HCT116 (cell line): ENCODE data around the gene KRT28. TPM values are rescaled to one million over a fixed set of nuclear protein-coding genes. Genes with fewer than 3 reads are reported as not detected.

Source experiments
- ATAC-seq: fragments of 200-7000 bp; cut with Tn5 transposase; 2 replicates; pipeline ENCODE4 v1.9.1; 2020; ENCODE audit warnings: mild to moderate bottlenecking, moderate library complexity
- BruUV-seq: library from RNA; stranded (reverse); fragments of 400-500 nt; replicated peaks from 2 replicates; lab custom pipeline; 2021; lab: Mats Ljungman, UMichigan
- CTCF ChIA-PET: fragments of 300-600 bp; sonication (Branson Sonifier 250); formaldehyde crosslinking; loops from one replicate; lab custom pipeline; 2021; ENCODE audit warnings: antibody characterized with exemption; lab: Charles Lee
- POLR2A ChIA-PET: fragments of 300-600, 350-600 bp; sonication (Branson Sonifier 250); formaldehyde crosslinking; loops from one replicate; lab custom pipeline; 2021; ENCODE audit warnings: antibody characterized with exemption; lab: Charles Lee
- RAD21 ChIA-PET, 2 experiments: fragments of 300-600 bp; sonication (Branson Sonifier 250); formaldehyde crosslinking; loops; one replicate each; lab custom pipeline; 2023; ENCODE audit warnings: low total read pairs in 2 of 2; ENCODE audit not compliant: uncharacterized antibody in 2 of 2, unreplicated experiment in 2 of 2, low non-redundant PET in 1 of 2; lab: Charles Lee
- DNase-seq: peaks from one replicate; pipeline ENCODE4 v3.0.0-alpha.2; 2010; ENCODE audit warnings: low read depth, low spot score
- H2AFZ ChIP-seq: fragments of 200-600 bp; shearing (Covaris generic), sonication (generic); 2 replicates; pipeline ENCODE4 v1.6.1; 2017; ENCODE audit warnings: low read depth, mixed run types, mixed read lengths, antibody characterized with exemption, low read length; ENCODE audit not compliant: poor library complexity, severe bottlenecking
- H3K27ac ChIP-seq: 2 replicates; pipeline ENCODE4 v1.5.1; 2012; ENCODE audit warnings: low read depth, low read length
- H3K27me3 ChIP-seq: fragments of 200-600 bp; sonication (generic); 2 replicates; pipeline ENCODE4 v1.6.1; 2016; ENCODE audit warnings: mixed run types, low read length, mixed read lengths; ENCODE audit not compliant: insufficient read depth
- H3K36me3 ChIP-seq, 2 experiments: fragments of 200-500 bp in 1 of 2; fragments of 200-600 bp in 1 of 2; sonication (Bioruptor generic) in 1 of 2; sonication (generic) in 1 of 2; 2 replicates each; pipeline versions ENCODE4 v1.5.1 to v1.6.1; 2014 to 2016; ENCODE audit warnings: low read length in 2 of 2, inconsistent platforms in 1 of 2, mixed read lengths in 1 of 2, mixed run types in 1 of 2; ENCODE audit not compliant: insufficient read depth in 2 of 2, control insufficient read depth in 1 of 2
- H3K4me1 ChIP-seq, 2 experiments: fragments of 200-600 bp in 1 of 2; sonication (generic) in 1 of 2; 2 replicates each; pipeline versions ENCODE4 v1.5.1 to v1.6.1; 2012 to 2017; ENCODE audit warnings: low read length in 2 of 2, inconsistent platforms in 1 of 2, mild to moderate bottlenecking in 1 of 2, mixed read lengths in 1 of 2, mixed run types in 1 of 2, moderate library complexity in 1 of 2; ENCODE audit not compliant: insufficient read depth in 2 of 2, control insufficient read depth in 1 of 2
- H3K4me2 ChIP-seq: fragments of 200-600 bp; sonication (generic); 2 replicates; pipeline ENCODE4 v1.6.1; 2017; ENCODE audit warnings: mixed run types, low read length, mixed read lengths
- H3K4me3 ChIP-seq, 2 experiments: fragments of 200-600 bp in 1 of 2; sonication (generic) in 1 of 2; replicated peaks in 1 of 2; 2 replicates each; pipeline ENCODE4 v1.5.1; 2011 to 2016; ENCODE audit warnings: low read length in 2 of 2, control low read depth in 1 of 2, low read depth in 1 of 2, mild to moderate bottlenecking in 1 of 2, mixed read lengths in 1 of 2, mixed run types in 1 of 2
- H3K79me2 ChIP-seq: fragments of 200-600 bp; sonication (generic); 2 replicates; pipeline ENCODE4 v1.6.1; 2017; ENCODE audit warnings: mild to moderate bottlenecking, mixed run types, low read length, moderate library complexity, mixed read lengths; ENCODE audit not compliant: insufficient read depth
- H3K9ac ChIP-seq: fragments of 200-600 bp; sonication (generic); 2 replicates; pipeline ENCODE4 v1.6.1; 2016; ENCODE audit warnings: low read length, mixed read lengths
- H3K9me2 ChIP-seq: fragments of 200-600 bp; sonication (generic), shearing (Covaris generic); 2 replicates; pipeline ENCODE4 v1.6.1; 2017; ENCODE audit warnings: mixed run types, mild to moderate bottlenecking, moderate library complexity; ENCODE audit not compliant: insufficient read depth
- H3K9me3 ChIP-seq, 2 experiments: fragments of 200-500 bp in 1 of 2; fragments of 200-600 bp in 1 of 2; sonication (Bioruptor generic) in 1 of 2; sonication (generic) in 1 of 2; 2 replicates each; pipeline ENCODE4 v1.6.1; 2014 to 2017; ENCODE audit warnings: low read length in 2 of 2, mixed read lengths in 2 of 2, inconsistent platforms in 1 of 2, low read depth in 1 of 2, mild to moderate bottlenecking in 1 of 2, mixed run types in 1 of 2, moderate library complexity in 1 of 2; ENCODE audit not compliant: control insufficient read depth in 1 of 2, insufficient read depth in 1 of 2
- H4K20me1 ChIP-seq: fragments of 200-600 bp; sonication (generic), shearing (Covaris generic); 2 replicates; pipeline ENCODE4 v1.6.1; 2017; ENCODE audit warnings: mixed run types, mild to moderate bottlenecking, moderate library complexity; ENCODE audit not compliant: insufficient read depth
- ATF3 ChIP-seq: IDR thresholded peaks from 2 replicates; pipeline ENCODE4 v1.6.1; 2012
- CBX3 ChIP-seq: IDR thresholded peaks from 2 replicates; pipeline ENCODE4 v1.6.1; 2012; ENCODE audit warnings: low read depth
- CEBPB ChIP-seq: IDR thresholded peaks from 2 replicates; pipeline ENCODE4 v1.6.1; 2012; ENCODE audit warnings: low read depth
- EGR1 ChIP-seq: IDR thresholded peaks from 2 replicates; pipeline ENCODE4 v1.6.1; 2012; ENCODE audit warnings: low read depth
- ELF1 ChIP-seq: IDR thresholded peaks from 2 replicates; pipeline ENCODE4 v1.6.1; 2012; ENCODE audit warnings: low read depth, borderline replicate concordance
- EZH2 ChIP-seq: fragments of 200-600 bp; sonication (generic); IDR thresholded peaks from 2 replicates; pipeline ENCODE4 v1.6.1; 2017; ENCODE audit warnings: antibody characterized with exemption, mixed run types
- EZH2phosphoT487 ChIP-seq: fragments of 200-600 bp; IDR thresholded peaks from 2 replicates; pipeline ENCODE4 v1.6.1; 2018; ENCODE audit warnings: antibody characterized with exemption, borderline replicate concordance
- FOSL1 ChIP-seq: IDR thresholded peaks from 2 replicates; pipeline ENCODE4 v1.6.1; 2012; ENCODE audit warnings: low read depth
- JUND ChIP-seq: IDR thresholded peaks from 2 replicates; pipeline ENCODE4 v1.6.1; 2012
- POLR2A ChIP-seq: IDR thresholded peaks from 2 replicates; pipeline ENCODE4 v1.7.0; 2011; ENCODE audit warnings: borderline replicate concordance; ENCODE audit not compliant: insufficient read depth, insufficient read length; ENCODE audit errors: extremely low read depth
- POLR2AphosphoS5 ChIP-seq: IDR thresholded peaks from 2 replicates; pipeline ENCODE4 v1.6.1; 2011; ENCODE audit warnings: mild to moderate bottlenecking, low read depth, low read length, moderate library complexity
- RAD21 ChIP-seq: IDR thresholded peaks from 2 replicates; pipeline ENCODE4 v1.6.1; 2012; ENCODE audit warnings: low read depth, mild to moderate bottlenecking
- SIN3A ChIP-seq: IDR thresholded peaks from 2 replicates; pipeline ENCODE4 v1.6.1; 2012; ENCODE audit warnings: low read depth
- SP1 ChIP-seq: IDR thresholded peaks from 2 replicates; pipeline ENCODE4 v1.6.1; 2012; ENCODE audit warnings: low read depth
- SRF ChIP-seq: IDR thresholded peaks from 2 replicates; pipeline ENCODE4 v1.6.1; 2012; ENCODE audit warnings: low read depth
- TCF7L2 ChIP-seq: IDR thresholded peaks from 2 replicates; pipeline ENCODE4 v1.7.0; 2011; ENCODE audit warnings: borderline replicate concordance, inconsistent platforms; ENCODE audit not compliant: insufficient read depth, insufficient read length; ENCODE audit errors: extremely low read depth
- YY1 ChIP-seq: IDR thresholded peaks from 2 replicates; pipeline ENCODE4 v1.6.1; 2011; ENCODE audit warnings: low read length, low read depth, moderate library complexity, mild to moderate bottlenecking; ENCODE audit not compliant: insufficient replicate concordance; ENCODE audit errors: extremely low read depth
- ZFX ChIP-seq: fragments of 450-650 bp; IDR thresholded peaks from 2 replicates; pipeline ENCODE4 v1.6.1; 2017
- ZNF274 ChIP-seq: fragments of 200-500 bp; sonication (Bioruptor generic); IDR thresholded peaks from 2 replicates; pipeline ENCODE4 v1.6.1; 2014; ENCODE audit warnings: mild to moderate bottlenecking, low read depth, low read length, inconsistent platforms
- intact Hi-C: fragments of 100-400 bp; cut with micrococcal nuclease; formaldehyde crosslinking; loops from 2 replicates; pipeline ENCODE4 v1.10.0; 2022
- total RNA-seq: library from RNA; stranded (reverse); gene quantifications from one replicate; pipeline ENCODE4 v1.2.1, GENCODE V29; 2021; ENCODE audit not compliant: unreplicated experiment
- TF ChIP-seq, protein P1 (sequence below), 3 experiments: fragments of 200-600 bp in 1 of 3; sonication (generic) in 1 of 3; IDR thresholded peaks in 2 of 3; conservative IDR thresholded peaks in 1 of 3; 2 replicates each; pipeline ENCODE4 v1.5.1; 2012 to 2017; ENCODE audit warnings: low read depth in 2 of 3, low read length in 2 of 3, antibody characterized with exemption in 1 of 3, borderline replicate concordance in 1 of 3, control low read depth in 1 of 3, mild to moderate bottlenecking in 1 of 3, mixed read lengths in 1 of 3, mixed run types in 1 of 3, moderate library complexity in 1 of 3; ENCODE audit not compliant: insufficient read depth in 1 of 3
- TF ChIP-seq, protein P2 (sequence below): IDR thresholded peaks from 2 replicates; pipeline ENCODE4 v1.6.1; 2012
- TF ChIP-seq, protein P3 (sequence below): IDR thresholded peaks from 2 replicates; pipeline ENCODE4 v1.6.1; 2012; ENCODE audit warnings: low read depth

The KRT28 gene
- total RNA-seq, 1 experiment from 2014 or later: not detected

GRCh38 chr17:40827746-40828453, 28.1 kb upstream of the KRT28 start:
- no peaks in the 10 kb centered on the region for H3K9me3 ChIP-seq
- H3K36me3 ChIP-seq: peaks cover 0 to 4% of the 10 kb centered on the region in 2 experiments; a peak in 1 of 4 replicates
- ATAC-seq (peak; percentile 94), DNase-seq (peak; percentile 80)
- H3K79me2 ChIP-seq: peaks cover 69% of the 10 kb centered on the region
- intact Hi-C loops: no loop called here
- peak overlapping the region; percentile 52; the same call in 1 of the 2 replicates for H3K27ac ChIP-seq
- H3K4me1 ChIP-seq: peaks cover 3 to 34% of the 10 kb centered on the region in 2 experiments; a peak in 3 of 4 replicates
- RAD21 ChIA-PET: no interaction called here
- H4K20me1 ChIP-seq: no peaks in the 10 kb centered on the region
- CTCF ChIA-PET: no interaction called here
- no peaks in the 10 kb centered on the region for H3K27me3 ChIP-seq
- H3K4me2 ChIP-seq: peak overlapping the region; percentile 27
- POLR2A ChIA-PET: interaction anchor here (0.8 kb wide), 1 partner anchor 861 kb away, joined by 3 read pairs; the partner anchor contains the start of gene EIF1
- no peak overlapping the region for H2AFZ ChIP-seq
- no peaks in the 10 kb centered on the region for H3K9me2 ChIP-seq
- BruUV-seq: no TSS peak
- H3K4me3 ChIP-seq: no peak overlapping the region
- no peak overlapping the region for H3K9ac ChIP-seq
- TF ChIP-seq SIN3A (peak; percentile 69), ELF1 (no peak), RAD21 (peak; percentile 25; the same call in 1 of the 2 replicates), FOSL1 (peak; percentile 78), TCF7L2 (peak; percentile 60), SRF (peak; percentile 56; the same call in 1 of the 2 replicates), EZH2 (no peak), ZFX (no peak), JUND (peak; percentile 86), CEBPB (peak; percentile 91), ATF3 (peak; percentile 40; the same call in 1 of the 2 replicates), POLR2A (no peak), CBX3 (peak; percentile 59), POLR2AphosphoS5 (no peak), EZH2phosphoT487 (no peak), SP1 (peak; percentile 83), YY1 (no peak), EGR1 (no peak), ZNF274 (no peak)
- TF ChIP-seq, protein P1, sequence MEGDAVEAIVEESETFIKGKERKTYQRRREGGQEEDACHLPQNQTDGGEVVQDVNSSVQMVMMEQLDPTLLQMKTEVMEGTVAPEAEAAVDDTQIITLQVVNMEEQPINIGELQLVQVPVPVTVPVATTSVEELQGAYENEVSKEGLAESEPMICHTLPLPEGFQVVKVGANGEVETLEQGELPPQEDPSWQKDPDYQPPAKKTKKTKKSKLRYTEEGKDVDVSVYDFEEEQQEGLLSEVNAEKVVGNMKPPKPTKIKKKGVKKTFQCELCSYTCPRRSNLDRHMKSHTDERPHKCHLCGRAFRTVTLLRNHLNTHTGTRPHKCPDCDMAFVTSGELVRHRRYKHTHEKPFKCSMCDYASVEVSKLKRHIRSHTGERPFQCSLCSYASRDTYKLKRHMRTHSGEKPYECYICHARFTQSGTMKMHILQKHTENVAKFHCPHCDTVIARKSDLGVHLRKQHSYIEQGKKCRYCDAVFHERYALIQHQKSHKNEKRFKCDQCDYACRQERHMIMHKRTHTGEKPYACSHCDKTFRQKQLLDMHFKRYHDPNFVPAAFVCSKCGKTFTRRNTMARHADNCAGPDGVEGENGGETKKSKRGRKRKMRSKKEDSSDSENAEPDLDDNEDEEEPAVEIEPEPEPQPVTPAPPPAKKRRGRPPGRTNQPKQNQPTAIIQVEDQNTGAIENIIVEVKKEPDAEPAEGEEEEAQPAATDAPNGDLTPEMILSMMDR (IDR thresholded peaks at IDR 0.05 in 2 of 3, conservative IDR thresholded peaks at IDR 0.05 in 1 of 3; ENCODE audit: borderline replicate concordance in 1 of 3, insufficient read depth in 1 of 3, low read depth in 2 of 3, low read length in 2 of 3): no peak
- TF ChIP-seq, protein P2, sequence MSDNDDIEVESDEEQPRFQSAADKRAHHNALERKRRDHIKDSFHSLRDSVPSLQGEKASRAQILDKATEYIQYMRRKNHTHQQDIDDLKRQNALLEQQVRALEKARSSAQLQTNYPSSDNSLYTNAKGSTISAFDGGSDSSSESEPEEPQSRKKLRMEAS: peak; percentile 64
- TF ChIP-seq, protein P3, sequence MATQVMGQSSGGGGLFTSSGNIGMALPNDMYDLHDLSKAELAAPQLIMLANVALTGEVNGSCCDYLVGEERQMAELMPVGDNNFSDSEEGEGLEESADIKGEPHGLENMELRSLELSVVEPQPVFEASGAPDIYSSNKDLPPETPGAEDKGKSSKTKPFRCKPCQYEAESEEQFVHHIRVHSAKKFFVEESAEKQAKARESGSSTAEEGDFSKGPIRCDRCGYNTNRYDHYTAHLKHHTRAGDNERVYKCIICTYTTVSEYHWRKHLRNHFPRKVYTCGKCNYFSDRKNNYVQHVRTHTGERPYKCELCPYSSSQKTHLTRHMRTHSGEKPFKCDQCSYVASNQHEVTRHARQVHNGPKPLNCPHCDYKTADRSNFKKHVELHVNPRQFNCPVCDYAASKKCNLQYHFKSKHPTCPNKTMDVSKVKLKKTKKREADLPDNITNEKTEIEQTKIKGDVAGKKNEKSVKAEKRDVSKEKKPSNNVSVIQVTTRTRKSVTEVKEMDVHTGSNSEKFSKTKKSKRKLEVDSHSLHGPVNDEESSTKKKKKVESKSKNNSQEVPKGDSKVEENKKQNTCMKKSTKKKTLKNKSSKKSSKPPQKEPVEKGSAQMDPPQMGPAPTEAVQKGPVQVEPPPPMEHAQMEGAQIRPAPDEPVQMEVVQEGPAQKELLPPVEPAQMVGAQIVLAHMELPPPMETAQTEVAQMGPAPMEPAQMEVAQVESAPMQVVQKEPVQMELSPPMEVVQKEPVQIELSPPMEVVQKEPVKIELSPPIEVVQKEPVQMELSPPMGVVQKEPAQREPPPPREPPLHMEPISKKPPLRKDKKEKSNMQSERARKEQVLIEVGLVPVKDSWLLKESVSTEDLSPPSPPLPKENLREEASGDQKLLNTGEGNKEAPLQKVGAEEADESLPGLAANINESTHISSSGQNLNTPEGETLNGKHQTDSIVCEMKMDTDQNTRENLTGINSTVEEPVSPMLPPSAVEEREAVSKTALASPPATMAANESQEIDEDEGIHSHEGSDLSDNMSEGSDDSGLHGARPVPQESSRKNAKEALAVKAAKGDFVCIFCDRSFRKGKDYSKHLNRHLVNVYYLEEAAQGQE: no peak
